Fibroblast of lung (primary cell): ENCODE data around the gene CFAP46. TPM values are rescaled to one million over a fixed set of nuclear protein-coding genes. Genes with fewer than 3 reads are reported as not detected.

Experiments
- DNase-seq, 2 donors: peaks; one replicate each; pipeline versions ENCODE4 v3.0.0 to v3.0.0-alpha.2; 2010; ENCODE audit warnings: low read depth in 2 of 2
- H2AFZ ChIP-seq: 2 replicates; pipeline ENCODE4 v1.5.1; 2012; ENCODE audit warnings: low read length, control low read depth, inconsistent platforms
- H3K27ac ChIP-seq: 2 replicates; pipeline ENCODE4 v1.5.1; 2011; ENCODE audit warnings: low read length, control low read depth; ENCODE audit not compliant: insufficient read depth
- H3K27me3 ChIP-seq: 2 replicates; pipeline ENCODE4 v1.5.1; 2011; ENCODE audit warnings: mild to moderate bottlenecking, low read length; ENCODE audit not compliant: control insufficient read depth, insufficient read depth
- H3K36me3 ChIP-seq: 2 replicates; pipeline ENCODE4 v1.5.1; 2011; ENCODE audit warnings: low read length; ENCODE audit not compliant: control insufficient read depth, insufficient read depth
- H3K4me1 ChIP-seq: 2 replicates; pipeline ENCODE4 v1.5.1; 2011; ENCODE audit warnings: low read length; ENCODE audit not compliant: control insufficient read depth, insufficient read depth; ENCODE audit errors: extremely low read depth
- H3K4me2 ChIP-seq: 2 replicates; pipeline ENCODE4 v1.5.1; 2011; ENCODE audit warnings: low read length, control low read depth; ENCODE audit not compliant: insufficient read depth; ENCODE audit errors: extremely low read depth
- H3K4me3 ChIP-seq, 4 experiments: fragments of 200-600 bp in 1 of 4; sonication (generic) in 1 of 4; replicated peaks in 1 of 4; 2 replicates each; pipeline ENCODE4 v1.5.1; 2011 to 2016; ENCODE audit warnings: low read length in 4 of 4, low read depth in 3 of 4, mild to moderate bottlenecking in 3 of 4, control low read depth in 2 of 4, inconsistent platforms in 1 of 4, mixed read lengths in 1 of 4; ENCODE audit not compliant: insufficient read depth in 1 of 4; ENCODE audit errors: control extremely low read depth in 1 of 4
- H3K79me2 ChIP-seq: 2 replicates; pipeline ENCODE4 v1.5.1; 2012; ENCODE audit warnings: mild to moderate bottlenecking, low read length, inconsistent platforms; ENCODE audit not compliant: control insufficient read depth, insufficient read depth
- H3K9ac ChIP-seq: 2 replicates; pipeline ENCODE4 v1.5.1; 2011; ENCODE audit warnings: mild to moderate bottlenecking, low read length, control low read depth; ENCODE audit not compliant: insufficient read depth
- H3K9me3 ChIP-seq: 2 replicates; pipeline ENCODE4 v1.5.1; 2012; ENCODE audit warnings: low read depth, low read length; ENCODE audit not compliant: control insufficient read depth, insufficient read depth
- H4K20me1 ChIP-seq: 2 replicates; pipeline ENCODE4 v1.5.1; 2011; ENCODE audit warnings: low read length; ENCODE audit not compliant: control insufficient read depth, insufficient read depth; ENCODE audit errors: extremely low read depth
- CTCF ChIP-seq, 2 donors: IDR thresholded peaks in 1 of 2; conservative IDR thresholded peaks in 1 of 2; 1 replicate in 1 of 2; 2 replicates in 1 of 2; pipeline ENCODE4 v1.5.1; 2011 to 2012; ENCODE audit warnings: low read length in 2 of 2, control low read depth in 1 of 2, inconsistent platforms in 1 of 2, low read depth in 1 of 2, mild to moderate bottlenecking in 1 of 2
- EZH2 ChIP-seq: IDR thresholded peaks from 2 replicates; pipeline ENCODE4 v1.5.1; 2012; ENCODE audit warnings: low read length, control low read depth, mild to moderate bottlenecking; ENCODE audit errors: missing control alignments
- polyA plus RNA-seq, 2 donors: library from polyadenylated mRNA; depleted of rRNA in 1 of 2; stranded (reverse) in 1 of 2; unstranded in 1 of 2; fragments of >200 nt; gene quantifications; 2 replicates each; pipeline ENCODE4 v1.2.1, GENCODE V29; 2011 to 2012; ENCODE audit warnings: missing spikeins in 1 of 2
- total RNA-seq: library from RNA; depleted of rRNA; stranded (reverse); fragments of >200 nt; gene quantifications from 2 replicates; pipeline ENCODE4 v1.2.1, GENCODE V29; 2014

Gene CFAP46
- total and polyA plus RNA-seq, 2 donors (not counting 1 experiment from before 2014, with no cell fraction given), result 0.25 to 0.66 TPM

DNA sequence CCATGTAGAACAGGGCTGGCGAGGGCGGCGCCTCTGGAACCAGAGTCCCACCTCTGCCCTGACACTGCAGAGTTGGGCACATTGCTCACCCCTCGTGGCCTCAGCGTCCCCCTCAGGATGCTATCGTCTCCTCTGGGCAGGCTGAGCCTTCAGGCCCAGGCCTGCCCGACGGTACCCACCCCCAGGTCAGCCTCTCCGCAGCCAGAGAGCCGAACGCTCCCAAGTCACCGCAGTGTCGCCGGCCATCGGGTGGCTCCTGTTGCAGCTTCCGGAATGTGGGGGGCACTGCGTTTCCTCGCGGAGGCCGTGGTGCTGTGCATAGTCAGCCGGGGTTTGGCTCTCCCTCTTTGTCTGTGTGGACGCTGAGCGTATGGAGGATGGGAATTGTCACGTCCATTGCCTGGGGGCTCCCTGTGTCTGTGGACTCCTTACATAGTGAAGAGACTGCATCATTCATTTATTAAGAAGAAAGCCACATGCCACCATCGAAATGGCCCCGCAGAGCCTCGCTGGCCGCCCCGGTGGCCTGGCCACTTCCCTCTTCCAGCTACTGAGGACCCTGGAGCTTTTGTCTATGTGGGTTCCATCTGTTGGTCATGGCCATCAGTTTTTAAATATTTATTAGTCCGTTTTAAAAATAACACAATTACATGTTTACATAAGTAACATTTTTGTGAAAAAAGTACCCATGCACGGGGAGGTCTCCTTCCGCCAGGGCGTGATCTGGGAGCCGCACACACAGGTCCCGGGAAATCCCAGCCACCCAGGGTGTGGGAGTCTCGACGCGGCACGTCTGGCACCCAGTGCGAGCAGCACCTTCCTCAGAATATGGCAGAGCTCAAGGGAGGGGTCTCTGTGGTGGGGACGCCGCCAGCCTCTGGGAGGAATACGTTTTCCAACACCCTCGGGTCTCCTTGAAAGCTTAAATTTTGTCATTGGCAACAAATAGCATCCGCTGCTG is 172.0 kb downstream of the CFAP46 start:
- Histone ChIP-seq H4K20me1 (no peaks in the 10 kb centered on the region), H2AFZ (no peak overlapping the region), H3K36me3 (no peaks in the 10 kb centered on the region), H3K4me3 (no peak overlapping the region), H3K4me2 (no peak overlapping the region), H3K27ac (no peak overlapping the region), H3K27me3 (no peaks in the 10 kb centered on the region), H3K79me2 (no peaks in the 10 kb centered on the region), H3K4me1 (no peaks in the 10 kb centered on the region), H3K9me3 (no peaks in the 10 kb centered on the region), H3K9ac (no peak overlapping the region)
- TF ChIP-seq EZH2 (no peak), CTCF (conservative IDR thresholded peaks at IDR 0.05 in 1 of 2, IDR thresholded peaks at IDR 0.05 in 1 of 2; ENCODE audit: low read depth in 1 of 2, low read length in 2 of 2) (no peak)
- no peak for DNase-seq

- no peaks in the 10 kb centered on the region for H4K20me1 ChIP-seq
- no peaks in the 10 kb centered on the region for H3K36me3 ChIP-seq
- TF ChIP-seq CTCF (conservative IDR thresholded peaks at IDR 0.05 in 1 of 2, IDR thresholded peaks at IDR 0.05 in 1 of 2; ENCODE audit: low read depth in 1 of 2, low read length in 2 of 2), result no peak
- TF ChIP-seq EZH2, result no peak
- no peaks in the 10 kb centered on the region for H3K4me1 ChIP-seq
- H3K4me2 ChIP-seq, result no peak overlapping the region
- no peaks in the 10 kb centered on the region for H3K9me3 ChIP-seq
- H3K27ac ChIP-seq, result no peak overlapping the region
- no peak overlapping the region for H3K4me3 ChIP-seq
- H2AFZ ChIP-seq, result no peak overlapping the region
- H3K27me3 ChIP-seq, result no peaks in the 10 kb centered on the region
- no peak overlapping the region for H3K9ac ChIP-seq
- H3K79me2 ChIP-seq, result no peaks in the 10 kb centered on the region
- no peak for DNase-seq
These were observed 173.8 kb downstream of the CFAP46 start for GRCh38 chr10:132768346-132769248.

DNA sequence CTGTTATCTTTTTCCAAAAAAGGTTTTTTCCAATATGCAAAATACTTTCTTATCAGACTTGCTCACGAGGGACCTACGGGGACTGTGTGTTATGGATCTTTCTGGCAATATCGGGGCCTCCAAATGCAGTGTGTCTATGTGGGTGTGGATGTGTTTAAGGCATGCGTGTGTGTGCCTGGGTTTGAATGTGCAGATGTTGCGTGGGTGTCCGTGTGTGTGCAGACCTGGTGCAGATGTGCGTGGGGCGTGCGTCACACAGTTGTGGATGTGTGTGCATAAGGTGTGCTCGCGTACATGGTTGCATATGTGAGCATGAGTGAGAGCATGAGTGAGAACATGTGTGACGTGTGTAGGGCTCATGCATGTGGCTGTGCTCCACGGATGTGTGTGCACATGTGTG is 176.1 kb downstream of the CFAP46 start:
- no peaks in the 10 kb centered on the region for H3K9me3 ChIP-seq
- no peak overlapping the region for H3K27ac ChIP-seq
- no peak for DNase-seq
- H3K36me3 ChIP-seq, result no peaks in the 10 kb centered on the region
- H3K4me3 ChIP-seq, result no peak overlapping the region
- H3K4me1 ChIP-seq, result no peaks in the 10 kb centered on the region
- TF ChIP-seq EZH2, result no peak
- TF ChIP-seq CTCF (conservative IDR thresholded peaks at IDR 0.05 in 1 of 2, IDR thresholded peaks at IDR 0.05 in 1 of 2; ENCODE audit: low read depth in 1 of 2, low read length in 2 of 2), result no peak
- no peaks in the 10 kb centered on the region for H3K27me3 ChIP-seq
- H2AFZ ChIP-seq, result no peak overlapping the region
- H3K9ac ChIP-seq, result no peak overlapping the region
- no peaks in the 10 kb centered on the region for H3K79me2 ChIP-seq
- no peak overlapping the region for H3K4me2 ChIP-seq
- no peaks in the 10 kb centered on the region for H4K20me1 ChIP-seq
